Ovary (tissue), 3 donors: ENCODE results near the gene FAH.

ENCODE experiments used
- POLR2A ChIP-seq: fragments of 450-650 bp; IDR thresholded peaks from one replicate; pipeline ENCODE4 v1.6.1; 2017; ENCODE audit warnings: antibody characterized with exemption, mild to moderate bottlenecking, moderate library complexity
- TF ChIP-seq, protein P1 (sequence below), 3 donors: fragments of 450-650 bp in 2 of 3; fragments of 200-600 bp in 1 of 3; IDR thresholded peaks; one replicate each; pipeline versions ENCODE4 v1.5.1 to v1.8.0; 2016 to 2022; ENCODE audit warnings: antibody characterized with exemption in 3 of 3, mild to moderate bottlenecking in 1 of 3
- donor health status: DM: no; HTN: no; CAD: no.

DNA sequence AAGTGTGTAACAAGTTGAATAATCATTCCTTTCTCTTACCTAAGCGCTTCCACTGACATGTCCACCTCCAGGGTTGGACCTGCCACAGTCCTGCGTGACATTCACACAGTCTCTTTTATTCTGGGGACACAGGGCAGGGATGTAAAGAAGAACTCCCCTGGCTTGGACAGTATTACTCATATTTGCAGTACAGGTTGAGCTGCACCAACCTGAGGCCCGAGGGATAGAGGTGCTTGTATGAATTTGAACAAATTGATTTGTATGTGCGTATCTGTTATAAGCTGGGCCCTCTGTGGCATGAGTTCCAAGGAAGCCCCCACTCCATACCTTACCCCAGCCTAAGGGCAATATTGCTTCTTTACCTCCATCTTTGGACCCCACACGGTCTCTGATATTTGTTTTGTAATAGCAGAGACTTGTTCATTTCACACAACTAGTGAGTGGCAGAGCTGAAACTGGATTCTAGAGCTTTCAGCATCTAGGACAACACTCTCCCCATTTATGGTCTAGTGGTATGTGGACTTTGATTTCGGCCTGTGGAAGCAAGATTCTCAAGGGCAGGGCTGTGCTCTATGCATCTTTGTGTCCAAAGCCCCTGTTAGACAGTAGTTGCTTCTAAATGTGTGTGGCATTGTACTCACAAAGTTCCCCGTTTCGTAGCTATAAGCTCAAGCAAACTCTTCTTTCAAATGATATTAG is 39.2 kb downstream of the FAH start:
- TF ChIP-seq, protein P1, sequence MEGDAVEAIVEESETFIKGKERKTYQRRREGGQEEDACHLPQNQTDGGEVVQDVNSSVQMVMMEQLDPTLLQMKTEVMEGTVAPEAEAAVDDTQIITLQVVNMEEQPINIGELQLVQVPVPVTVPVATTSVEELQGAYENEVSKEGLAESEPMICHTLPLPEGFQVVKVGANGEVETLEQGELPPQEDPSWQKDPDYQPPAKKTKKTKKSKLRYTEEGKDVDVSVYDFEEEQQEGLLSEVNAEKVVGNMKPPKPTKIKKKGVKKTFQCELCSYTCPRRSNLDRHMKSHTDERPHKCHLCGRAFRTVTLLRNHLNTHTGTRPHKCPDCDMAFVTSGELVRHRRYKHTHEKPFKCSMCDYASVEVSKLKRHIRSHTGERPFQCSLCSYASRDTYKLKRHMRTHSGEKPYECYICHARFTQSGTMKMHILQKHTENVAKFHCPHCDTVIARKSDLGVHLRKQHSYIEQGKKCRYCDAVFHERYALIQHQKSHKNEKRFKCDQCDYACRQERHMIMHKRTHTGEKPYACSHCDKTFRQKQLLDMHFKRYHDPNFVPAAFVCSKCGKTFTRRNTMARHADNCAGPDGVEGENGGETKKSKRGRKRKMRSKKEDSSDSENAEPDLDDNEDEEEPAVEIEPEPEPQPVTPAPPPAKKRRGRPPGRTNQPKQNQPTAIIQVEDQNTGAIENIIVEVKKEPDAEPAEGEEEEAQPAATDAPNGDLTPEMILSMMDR (IDR thresholded peaks at IDR 0.05) = no peak
- TF ChIP-seq POLR2A = no peak
